ENCODE measurements around the gene ZSWIM9.

ZSWIM9 gene

DNA sequence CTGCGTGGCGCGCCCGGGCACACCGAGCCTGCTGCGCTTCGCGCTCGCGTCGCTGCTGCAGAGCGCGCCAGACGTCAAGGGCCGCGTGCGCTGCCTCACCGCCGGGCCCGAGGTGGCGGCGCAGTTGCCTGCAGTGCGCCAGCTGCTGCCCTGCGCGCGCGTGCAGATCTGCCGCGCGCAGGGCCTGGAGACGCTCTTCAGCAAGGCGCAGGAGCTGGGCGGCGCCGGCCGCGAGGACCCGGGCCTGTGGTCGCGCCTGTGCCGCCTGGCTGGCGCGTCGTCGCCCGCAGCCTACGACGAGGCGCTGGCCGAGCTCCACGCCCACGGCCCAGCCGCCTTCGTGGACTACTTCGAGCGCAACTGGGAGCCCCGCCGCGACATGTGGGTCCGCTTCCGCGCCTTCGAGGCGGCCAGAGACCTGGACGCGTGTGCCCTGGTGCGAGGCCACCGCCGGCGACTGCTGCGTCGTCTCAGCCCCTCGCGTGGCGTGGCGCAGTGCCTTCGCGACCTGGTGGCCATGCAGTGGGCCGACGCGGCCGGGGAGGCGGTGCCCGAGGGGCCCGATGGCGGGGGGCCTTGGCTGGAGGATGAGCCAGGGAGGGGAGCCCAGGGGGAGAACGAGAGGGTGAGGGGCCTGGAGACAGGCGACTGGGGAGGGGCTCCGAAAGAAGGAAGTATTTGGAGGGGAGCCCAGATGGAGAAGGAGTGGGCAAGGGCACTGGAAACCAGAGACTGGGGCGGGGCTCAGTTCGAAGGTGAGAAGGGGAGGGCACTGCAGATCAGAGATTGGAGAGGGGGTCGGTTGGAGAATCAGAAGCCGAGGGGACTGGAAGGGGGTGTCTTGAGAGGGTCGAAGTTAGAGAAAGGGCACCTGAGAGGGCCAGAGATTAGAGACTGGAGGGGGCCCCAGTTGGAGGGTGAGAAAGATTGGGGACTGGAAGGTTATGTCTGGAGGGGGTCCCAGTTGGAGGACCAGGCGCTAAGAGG lies 24.7 kb downstream of the ZSWIM9 start:
- Histone ChIP-seq H3K9ac (ENCODE audit: low read length) (no peak overlapping the region), H3K36me3 (ENCODE audit: low read length) (no peaks in the 10 kb centered on the region), H3K27ac (ENCODE audit: low read depth, low read length) (no peak overlapping the region), H4K20me1 (ENCODE audit: low read depth, low read length) (no peaks in the 10 kb centered on the region), H3K27me3 (ENCODE audit: low read length) (no peaks in the 10 kb centered on the region), H2AFZ (ENCODE audit: low read depth, low read length, severe bottlenecking) (no peak overlapping the region), H3K4me3 (ENCODE audit: insufficient read depth, low read length, poor library complexity, severe bottlenecking) (no peak overlapping the region), H3K9me3 (ENCODE audit: insufficient read depth, low read length) (no peaks in the 10 kb centered on the region), H3K79me2 (ENCODE audit: insufficient read depth, low read length) (no peaks in the 10 kb centered on the region), H3F3A (ENCODE audit: insufficient read depth) (no peaks in the 10 kb centered on the region; the same call in 1 of the 2 replicates), H3K9me2 (replicated peaks; ENCODE audit: insufficient read depth, low read length) (no peaks in the 10 kb centered on the region), H3K4me2 (ENCODE audit: low read depth, low read length, poor library complexity, severe bottlenecking) (no peak overlapping the region)
- TF ChIP-seq EZH2phosphoT487 (conservative IDR thresholded peaks at IDR 0.05; ENCODE audit: low read length) = no peak
- TF ChIP-seq CTCF (IDR thresholded peaks at IDR 0.05; ENCODE audit: insufficient read depth, low read length, poor library complexity, severe bottlenecking) = no peak

- Histone ChIP-seq H3K4me3 (ENCODE audit: insufficient read depth, low read length, poor library complexity, severe bottlenecking) (no peak overlapping the region), H3K27me3 (ENCODE audit: low read length) (no peaks in the 10 kb centered on the region), H3K9ac (ENCODE audit: low read length) (no peak overlapping the region), H3K36me3 (ENCODE audit: low read length) (no peaks in the 10 kb centered on the region), H3F3A (ENCODE audit: insufficient read depth) (no peaks in the 10 kb centered on the region; the same call in 1 of the 2 replicates), H3K27ac (ENCODE audit: low read depth, low read length) (no peak overlapping the region), H4K20me1 (ENCODE audit: low read depth, low read length) (no peaks in the 10 kb centered on the region), H3K79me2 (ENCODE audit: insufficient read depth, low read length) (no peaks in the 10 kb centered on the region), H3K9me2 (replicated peaks; ENCODE audit: insufficient read depth, low read length) (no peaks in the 10 kb centered on the region), H3K9me3 (ENCODE audit: insufficient read depth, low read length) (no peaks in the 10 kb centered on the region), H3K4me2 (ENCODE audit: low read depth, low read length, poor library complexity, severe bottlenecking) (no peak overlapping the region), H2AFZ (ENCODE audit: low read depth, low read length, severe bottlenecking) (no peak overlapping the region)
- TF ChIP-seq CTCF (IDR thresholded peaks at IDR 0.05; ENCODE audit: insufficient read depth, low read length, poor library complexity, severe bottlenecking) = no peak
- TF ChIP-seq EZH2phosphoT487 (conservative IDR thresholded peaks at IDR 0.05; ENCODE audit: low read length) = no peak
Measured at GRCh38 chr19:48196321-48196763, 25.9 kb downstream of the ZSWIM9 start.

DNA sequence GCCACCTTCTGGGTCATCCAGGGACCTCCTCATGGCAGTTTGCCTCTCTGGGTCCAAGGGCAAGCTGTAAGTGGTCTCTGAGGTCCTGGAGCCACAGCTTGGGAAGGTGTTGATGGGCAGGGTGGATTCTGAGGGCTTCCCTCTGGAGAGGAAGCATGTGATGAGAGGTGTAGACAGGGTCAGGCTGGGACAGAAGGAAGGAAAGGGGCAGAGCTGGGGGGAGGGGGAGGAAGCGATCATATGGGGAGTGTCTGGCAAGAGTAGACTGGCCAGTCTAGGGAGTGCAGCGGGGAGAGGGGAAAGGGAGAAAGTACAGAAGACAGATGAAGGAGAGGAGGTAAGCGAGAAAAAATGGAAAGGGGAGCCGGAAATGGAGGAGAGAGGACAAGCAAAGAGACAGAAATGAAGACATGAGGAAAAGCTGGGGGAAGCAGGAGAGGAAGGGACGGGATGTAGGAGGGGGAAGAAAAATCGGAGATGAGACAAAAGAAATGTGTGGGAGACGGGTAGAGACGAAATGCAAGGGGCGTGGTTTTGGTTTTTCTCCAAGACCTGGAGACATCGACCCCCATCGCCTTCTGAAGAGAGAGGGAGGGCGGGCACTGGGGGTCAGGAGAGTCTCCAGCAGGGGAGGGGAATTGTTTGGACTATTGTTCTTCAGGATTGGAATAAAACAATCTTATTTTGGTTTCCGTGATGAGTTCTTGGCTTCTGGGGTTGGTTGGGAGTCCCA lies 26.6 kb downstream of the ZSWIM9 start:
- no peaks in the 10 kb centered on the region for H3K36me3 ChIP-seq (ENCODE audit: low read length)
- TF ChIP-seq CTCF (IDR thresholded peaks at IDR 0.05; ENCODE audit: insufficient read depth, low read length, poor library complexity, severe bottlenecking) = no peak
- TF ChIP-seq EZH2phosphoT487 (conservative IDR thresholded peaks at IDR 0.05; ENCODE audit: low read length) = no peak
- H3K4me2 ChIP-seq (ENCODE audit: low read depth, low read length, poor library complexity, severe bottlenecking) = no peak overlapping the region
- no peaks in the 10 kb centered on the region for H3K27me3 ChIP-seq (ENCODE audit: low read length)
- H3K4me3 ChIP-seq (ENCODE audit: insufficient read depth, low read length, poor library complexity, severe bottlenecking) = no peak overlapping the region
- H4K20me1 ChIP-seq (ENCODE audit: low read depth, low read length) = no peaks in the 10 kb centered on the region
- H2AFZ ChIP-seq (ENCODE audit: low read depth, low read length, severe bottlenecking) = no peak overlapping the region
- H3K27ac ChIP-seq (ENCODE audit: low read depth, low read length) = no peak overlapping the region
- H3K79me2 ChIP-seq (ENCODE audit: insufficient read depth, low read length) = no peaks in the 10 kb centered on the region
- no peaks in the 10 kb centered on the region; the same call in 1 of the 2 replicates for H3F3A ChIP-seq (ENCODE audit: insufficient read depth)
- H3K9ac ChIP-seq (ENCODE audit: low read length) = no peak overlapping the region
- H3K9me3 ChIP-seq (ENCODE audit: insufficient read depth, low read length) = no peaks in the 10 kb centered on the region
- no peaks in the 10 kb centered on the region for H3K9me2 ChIP-seq (replicated peaks; ENCODE audit: insufficient read depth, low read length)
